Choroid plexus epithelial cell (primary cell): ENCODE measurements around the gene NPTX1.

Experiments
- DNase-seq: peaks from one replicate; pipeline ENCODE4 v3.0.0-alpha.2; 2010; ENCODE audit warnings: low read depth
- H3K4me3 ChIP-seq: 2 replicates; pipeline ENCODE4 v1.5.1; 2011; ENCODE audit warnings: low read depth, mild to moderate bottlenecking, control low read depth, low read length, moderate library complexity
- CTCF ChIP-seq: conservative IDR thresholded peaks from 2 replicates; pipeline ENCODE4 v1.5.1; 2011; ENCODE audit warnings: low read depth, mild to moderate bottlenecking, control low read depth, inconsistent platforms, low read length, moderate library complexity

NPTX1 gene

GRCh38 chr17:80475910-80476876 is at the start of gene NPTX1:
Gene NPTX1 (minus strand): TSS chr17:80476607. CDS start chr17:80476446, 161 bp downstream.
- DNase-seq = peak; percentile 18
- H3K4me3 ChIP-seq = no peak within 1 kb of the TSS
- TF ChIP-seq CTCF = no peak

GRCh38 chr17:80523956-80524712 is 47.7 kb upstream of the NPTX1 start:
- no peak for TF ChIP-seq CTCF
- no peak overlapping the region for H3K4me3 ChIP-seq
- DNase-seq = no peak

- no peak for DNase-seq
- TF ChIP-seq CTCF = no peak
- no peak overlapping the region for H3K4me3 ChIP-seq
Measured at GRCh38 chr17:80523054-80523744, 46.8 kb upstream of the NPTX1 start.

GRCh38 chr17:80520810-80521455 is 44.5 kb upstream of the NPTX1 start:
- DNase-seq = no peak
- TF ChIP-seq CTCF = no peak
- no peak overlapping the region for H3K4me3 ChIP-seq

GRCh38 chr17:80519091-80519781 is 42.8 kb upstream of the NPTX1 start:
- H3K4me3 ChIP-seq = no peak overlapping the region
- no peak for DNase-seq
- no peak for TF ChIP-seq CTCF

GRCh38 chr17:80518392-80518791 is 42.0 kb upstream of the NPTX1 start:
- no peak for DNase-seq
- no peak for TF ChIP-seq CTCF
- H3K4me3 ChIP-seq = no peak overlapping the region
